ENCODE results near the gene EMP2. TPM values are rescaled to one million over a fixed set of nuclear protein-coding genes. Genes with fewer than 3 reads are reported as not detected.
A peak's percentile ranks its signal among the peaks of the same experiment; 100 is the strongest.
"Not testable (repeated sequence)": the region's sequence is repeated elsewhere in the genome, so short reads cannot be mapped to it uniquely, and the experiment has no call there.

The EMP2 gene
- total RNA-seq, 1 donor from 2014 or later = 14.6 TPM

- H3K4me3 Mint-ChIP-seq (ENCODE audit: unreplicated experiment) = no peak overlapping the region
Measured at GRCh38 chr16:10511829-10512228, 68.6 kb downstream of the EMP2 start.

DNA sequence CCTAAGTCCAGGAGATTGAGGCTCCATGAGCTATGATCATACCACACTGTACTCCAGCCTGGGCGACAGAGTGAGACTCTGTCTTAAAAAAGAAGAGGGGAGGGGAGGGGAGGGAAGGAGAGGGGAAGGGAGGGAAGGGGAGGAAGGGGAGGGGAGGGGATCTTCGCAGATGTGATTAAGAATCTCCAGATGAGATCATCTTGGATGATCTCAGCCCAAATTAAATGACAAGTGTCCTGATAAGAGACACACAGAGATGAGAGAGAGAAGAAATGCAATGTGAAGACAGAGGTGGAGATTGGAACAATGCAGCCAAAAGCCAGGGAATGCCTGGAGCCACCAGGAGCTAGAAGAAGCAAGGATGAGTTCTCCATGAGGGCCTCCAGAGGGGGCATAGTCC is 70.1 kb downstream of the EMP2 start:
- Mint-ChIP-seq H3K27ac (ENCODE audit: unreplicated experiment) (no peak overlapping the region), H3K4me3 (ENCODE audit: unreplicated experiment) (no peak overlapping the region), H3K36me3 (ENCODE audit: low read depth) (no peaks in the 10 kb centered on the region), H3K4me1 (ENCODE audit: low read depth) (peaks cover 7% of the 10 kb centered on the region), H3K27me3 (ENCODE audit: low read depth) (peaks cover 4% of the 10 kb centered on the region), H3K9me3 (ENCODE audit: low read depth) (no peaks in the 10 kb centered on the region)
- DNase-seq (ENCODE audit: low spot score) = no peak
- TF ChIP-seq, protein P1, sequence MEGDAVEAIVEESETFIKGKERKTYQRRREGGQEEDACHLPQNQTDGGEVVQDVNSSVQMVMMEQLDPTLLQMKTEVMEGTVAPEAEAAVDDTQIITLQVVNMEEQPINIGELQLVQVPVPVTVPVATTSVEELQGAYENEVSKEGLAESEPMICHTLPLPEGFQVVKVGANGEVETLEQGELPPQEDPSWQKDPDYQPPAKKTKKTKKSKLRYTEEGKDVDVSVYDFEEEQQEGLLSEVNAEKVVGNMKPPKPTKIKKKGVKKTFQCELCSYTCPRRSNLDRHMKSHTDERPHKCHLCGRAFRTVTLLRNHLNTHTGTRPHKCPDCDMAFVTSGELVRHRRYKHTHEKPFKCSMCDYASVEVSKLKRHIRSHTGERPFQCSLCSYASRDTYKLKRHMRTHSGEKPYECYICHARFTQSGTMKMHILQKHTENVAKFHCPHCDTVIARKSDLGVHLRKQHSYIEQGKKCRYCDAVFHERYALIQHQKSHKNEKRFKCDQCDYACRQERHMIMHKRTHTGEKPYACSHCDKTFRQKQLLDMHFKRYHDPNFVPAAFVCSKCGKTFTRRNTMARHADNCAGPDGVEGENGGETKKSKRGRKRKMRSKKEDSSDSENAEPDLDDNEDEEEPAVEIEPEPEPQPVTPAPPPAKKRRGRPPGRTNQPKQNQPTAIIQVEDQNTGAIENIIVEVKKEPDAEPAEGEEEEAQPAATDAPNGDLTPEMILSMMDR (IDR thresholded peaks at IDR 0.05) = no peak

More at GRCh38 chr16:10511829-10512228, 68.6 kb downstream of the EMP2 start:
- H3K27me3 Mint-ChIP-seq (ENCODE audit: low read depth) = peaks cover 4% of the 10 kb centered on the region
- no peak overlapping the region for H3K27ac Mint-ChIP-seq (ENCODE audit: unreplicated experiment)
- no peaks in the 10 kb centered on the region for H3K9me3 Mint-ChIP-seq (ENCODE audit: low read depth)
- peaks cover 8% of the 10 kb centered on the region for H3K4me1 Mint-ChIP-seq (ENCODE audit: low read depth)
- no peak for DNase-seq (ENCODE audit: low spot score)
- TF ChIP-seq, protein P1 (IDR thresholded peaks at IDR 0.05) = no peak
- no peaks in the 10 kb centered on the region for H3K36me3 Mint-ChIP-seq (ENCODE audit: low read depth)

DNA sequence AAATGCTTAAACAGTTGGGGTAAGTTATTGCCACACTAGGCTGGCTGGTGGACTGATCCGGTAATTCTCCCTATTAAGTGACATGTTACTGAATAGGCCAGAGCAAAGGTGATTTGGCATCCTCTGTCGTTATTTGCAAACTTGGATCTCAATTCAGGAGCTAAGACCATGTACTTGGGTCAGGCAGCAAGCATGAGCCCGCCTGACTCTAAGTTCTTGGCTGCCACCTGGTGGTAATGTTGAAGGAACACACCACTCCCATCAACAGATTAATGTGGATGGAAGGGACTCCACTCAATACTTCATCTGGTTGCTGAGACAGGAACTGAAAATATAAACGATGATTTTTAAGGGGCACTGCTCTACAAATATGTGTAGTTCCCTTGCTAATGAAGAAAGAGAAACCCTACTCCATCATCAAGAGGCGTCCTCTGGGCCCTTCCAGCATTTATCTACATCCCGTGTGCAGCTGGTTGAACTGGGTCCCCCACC is 70.8 kb downstream of the EMP2 start:
- DNase-seq (ENCODE audit: low spot score) = no peak
- H3K4me1 Mint-ChIP-seq (ENCODE audit: low read depth) = peaks cover under 1% of the 10 kb centered on the region
- H3K36me3 Mint-ChIP-seq (ENCODE audit: low read depth) = no peaks in the 10 kb centered on the region
- TF ChIP-seq, protein P1 (IDR thresholded peaks at IDR 0.05) = peak; percentile 91
- peaks cover 4% of the 10 kb centered on the region for H3K27me3 Mint-ChIP-seq (ENCODE audit: low read depth)
- no peaks in the 10 kb centered on the region for H3K9me3 Mint-ChIP-seq (ENCODE audit: low read depth)
- no peak overlapping the region for H3K27ac Mint-ChIP-seq (ENCODE audit: unreplicated experiment)
- no peak overlapping the region for H3K4me3 Mint-ChIP-seq (ENCODE audit: unreplicated experiment)

GRCh38 chr16:10505286-10505685 is 75.1 kb downstream of the EMP2 start:
- not testable (repeated sequence) for H3K9me3 Mint-ChIP-seq (ENCODE audit: low read depth); DNase-seq (ENCODE audit: low spot score); H3K36me3 Mint-ChIP-seq (ENCODE audit: low read depth); H3K27me3 Mint-ChIP-seq (ENCODE audit: low read depth); H3K27ac Mint-ChIP-seq (ENCODE audit: unreplicated experiment); H3K4me1 Mint-ChIP-seq (ENCODE audit: low read depth); H3K4me3 Mint-ChIP-seq (ENCODE audit: unreplicated experiment)

DNA sequence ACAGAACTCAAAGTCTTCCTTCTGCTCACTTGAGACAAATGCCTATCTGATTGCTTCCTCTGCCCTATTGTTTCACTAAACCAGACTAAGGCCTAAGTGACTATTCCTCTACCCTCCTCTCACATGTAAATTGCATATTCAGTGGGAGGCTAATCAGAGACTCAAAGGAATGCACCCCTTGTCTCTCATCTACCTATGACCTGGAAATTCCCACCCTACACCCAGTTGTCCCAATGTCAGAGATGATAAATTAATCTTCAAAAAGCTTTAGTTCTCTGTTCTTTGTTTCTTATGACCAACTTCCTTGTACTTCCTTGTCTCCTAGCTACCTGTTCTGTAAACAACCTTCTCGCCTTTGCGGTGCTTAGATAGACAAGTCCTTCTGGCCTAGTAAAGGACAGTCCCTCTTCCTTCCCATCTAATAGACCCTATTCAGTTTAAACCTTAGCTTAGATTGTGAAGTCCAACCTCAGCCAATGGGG is 76.0 kb downstream of the EMP2 start:
- peaks cover under 1% of the 10 kb centered on the region for H3K27me3 Mint-ChIP-seq (ENCODE audit: low read depth)
- H3K36me3 Mint-ChIP-seq (ENCODE audit: low read depth) = no peaks in the 10 kb centered on the region
- H3K4me1 Mint-ChIP-seq (ENCODE audit: low read depth) = no peaks in the 10 kb centered on the region
- H3K27ac Mint-ChIP-seq (ENCODE audit: unreplicated experiment) = no peak overlapping the region
- no peak for DNase-seq (ENCODE audit: low spot score)
- H3K4me3 Mint-ChIP-seq (ENCODE audit: unreplicated experiment) = no peak overlapping the region
- TF ChIP-seq, protein P1 (IDR thresholded peaks at IDR 0.05) = no peak
- no peaks in the 10 kb centered on the region for H3K9me3 Mint-ChIP-seq (ENCODE audit: low read depth)

DNA sequence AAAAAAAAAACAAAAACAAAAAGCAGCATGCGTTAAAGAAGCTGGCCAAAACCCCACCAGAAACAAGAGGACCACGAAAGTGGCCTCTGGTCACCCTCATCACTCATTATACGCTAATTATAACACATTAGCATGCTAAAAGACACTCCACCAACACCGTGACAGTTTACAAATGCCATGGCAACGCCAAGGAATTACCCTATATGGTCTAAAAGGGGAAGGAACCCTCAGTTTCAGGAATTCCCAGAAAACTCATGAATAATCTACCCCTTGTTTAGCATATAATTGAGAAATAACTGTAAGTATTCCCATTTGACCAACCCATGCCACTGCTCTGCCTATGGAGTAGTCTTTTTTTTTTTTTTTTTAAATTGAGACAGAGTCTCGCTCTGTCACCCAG is 77.6 kb downstream of the EMP2 start:
- Mint-ChIP-seq H3K27ac (ENCODE audit: unreplicated experiment) (no peak overlapping the region), H3K36me3 (ENCODE audit: low read depth) (no peaks in the 10 kb centered on the region), H3K4me1 (ENCODE audit: low read depth) (no peaks in the 10 kb centered on the region), H3K9me3 (ENCODE audit: low read depth) (no peaks in the 10 kb centered on the region), H3K4me3 (ENCODE audit: unreplicated experiment) (no peak overlapping the region), H3K27me3 (ENCODE audit: low read depth) (no peaks in the 10 kb centered on the region)
- no peak for DNase-seq (ENCODE audit: low spot score)
- TF ChIP-seq, protein P1 (IDR thresholded peaks at IDR 0.05) = no peak
